Testis (tissue), 3 donors: ENCODE results near the gene MBP. TPM values are rescaled to one million over a fixed set of nuclear protein-coding genes. Genes with fewer than 3 reads are reported as not detected.

Source experiments
- DNase-seq: peaks from one replicate; pipeline ENCODE4 v3.0.0-alpha.2; 2019
- H3K27ac ChIP-seq, 2 donors: fragments of 200-600 bp; sonication (generic); one replicate each; pipeline ENCODE4 v1.5.1; 2019
- H3K27me3 ChIP-seq: fragments of 200-600 bp; sonication (generic); one replicate; pipeline ENCODE4 v1.5.1; 2019
- H3K36me3 ChIP-seq: fragments of 200-600 bp; sonication (generic); one replicate; pipeline ENCODE4 v1.5.1; 2017; ENCODE audit warnings: low read depth; ENCODE audit errors: missing control alignments
- H3K4me1 ChIP-seq: fragments of 200-600 bp; sonication (generic); one replicate; pipeline ENCODE4 v1.5.1; 2019
- H3K4me3 ChIP-seq, 2 donors: fragments of 200-600 bp; sonication (generic); one replicate each; pipeline ENCODE4 v1.5.1; 2017 to 2019
- H3K9me3 ChIP-seq: fragments of 200-600 bp; sonication (generic); one replicate; pipeline ENCODE4 v1.5.1; 2017
- CTCF ChIP-seq, 3 experiments: fragments of 450-650 bp in 2 of 3; fragments of 200-600 bp in 1 of 3; sonication (generic) in 1 of 3; IDR thresholded peaks; one replicate each; pipeline ENCODE4 v1.5.1; 2016 to 2019; ENCODE audit warnings: antibody characterized with exemption in 3 of 3, mild to moderate bottlenecking in 2 of 3, moderate library complexity in 1 of 3
- POLR2A ChIP-seq: fragments of 450-650 bp; IDR thresholded peaks from one replicate; pipeline ENCODE4 v1.6.1; 2017; ENCODE audit warnings: antibody characterized with exemption, mild to moderate bottlenecking, moderate library complexity
- WGBS, 2 donors: methylation state at CpG; one replicate each; pipeline ENCODE4 v1.1.5; 2018; 5-methylcytosine and 5-hydroxymethylcytosine counted together
- intact Hi-C: fragments of 100-400 bp; cut with DNase I; formaldehyde crosslinking; loops from one replicate; pipeline ENCODE4 v1.15.1; 2023; ENCODE audit warnings: low total_unique reads
- polyA plus RNA-seq: library from polyadenylated mRNA; stranded (reverse); fragments of 350-450 nt; fragmentation: Illumina TruSeq; extraction: RNeasy Lipid Tissue Mini Kit (QIAGEN cat#74804); gene quantifications from one replicate; pipeline ENCODE4 v1.2.3, GENCODE V29; 2014; ENCODE audit warnings: low read depth, low replicate concordance; ENCODE audit not compliant: insufficient read depth
- total RNA-seq, 2 donors: library from RNA; depleted of rRNA; stranded (reverse); fragments of >200 nt; gene quantifications; one replicate each; pipeline ENCODE4 v1.2.3, GENCODE V29; 2016

MBP gene
- total and polyA plus RNA-seq, 3 donors from 2014 or later, result 15.4 to 20.3 (median 16.7) TPM

- Histone ChIP-seq H3K36me3 (no peaks in the 10 kb centered on the region), H3K27me3 (no peaks in the 10 kb centered on the region), H3K27ac (no peak overlapping the region), H3K4me1 (no peaks in the 10 kb centered on the region), H3K9me3 (no peaks in the 10 kb centered on the region), H3K4me3 (no peak overlapping the region)
- intact Hi-C loops, result loop anchor here (10.0 kb wide), 1 partner anchor 185 kb away; no protein-coding TSS in a partner anchor
- no peak for DNase-seq
- TF ChIP-seq POLR2A (no peak), CTCF (IDR thresholded peaks at IDR 0.05) (no peak)
- WGBS, 2 donors, result 67 to 86% methylated on average over 28 of the region's 28 CpGs
These were observed 142.9 kb downstream of the MBP start for GRCh38 chr18:76989647-76990190.

DNA sequence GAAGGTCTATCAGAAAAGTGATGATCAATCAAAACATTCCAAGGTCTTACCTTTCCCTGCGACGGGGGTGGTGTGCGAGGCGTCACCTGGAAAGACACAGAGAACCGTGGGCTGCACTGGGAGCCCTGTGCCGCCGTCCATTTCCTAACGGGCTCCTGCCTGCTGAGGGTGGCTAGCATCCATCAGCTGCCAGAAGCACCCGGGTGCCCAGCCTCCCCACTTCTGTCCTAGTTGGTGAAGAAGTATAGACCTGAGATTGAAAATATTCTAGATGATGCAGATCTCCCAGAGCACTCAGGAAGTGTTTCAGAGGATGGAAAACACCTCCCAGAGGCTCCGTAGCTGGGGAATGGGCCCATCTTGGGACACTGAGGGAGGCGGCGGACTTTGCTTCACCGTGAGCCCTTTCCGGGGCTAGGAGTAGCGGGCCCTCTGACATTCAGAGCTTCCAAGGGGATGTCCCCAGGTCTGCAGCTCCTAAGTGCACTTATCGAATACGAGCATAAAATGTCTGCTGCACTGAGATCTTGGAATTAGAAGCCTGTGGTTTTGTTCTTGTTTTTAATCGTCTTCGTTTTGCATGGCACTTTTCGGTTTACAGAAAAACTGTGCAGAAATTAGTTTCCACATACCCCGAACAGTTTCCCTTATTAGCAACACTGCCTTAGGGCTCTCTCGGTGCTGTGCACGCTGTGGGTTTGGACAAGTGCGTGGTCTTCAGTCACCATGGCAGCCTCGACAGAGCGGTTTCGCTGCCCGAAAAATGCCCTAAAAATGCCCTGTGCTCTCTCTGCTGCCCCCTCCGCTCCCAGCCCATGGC is 143.5 kb downstream of the MBP start:
- DNase-seq, result no peak
- H3K4me3 ChIP-seq, result no peak overlapping the region
- H3K27me3 ChIP-seq, result no peaks in the 10 kb centered on the region
- no peak overlapping the region for H3K27ac ChIP-seq
- no peaks in the 10 kb centered on the region for H3K9me3 ChIP-seq
- intact Hi-C loops, result loop anchor here (10.0 kb wide), 1 partner anchor 184 kb away; no protein-coding TSS in a partner anchor
- H3K4me1 ChIP-seq, result no peaks in the 10 kb centered on the region
- TF ChIP-seq POLR2A (no peak), CTCF (IDR thresholded peaks at IDR 0.05) (no peak)
- 75 to 77% methylated on average over 27 to 29 of the region's 29 CpGs for WGBS, 2 donors
- H3K36me3 ChIP-seq, result no peaks in the 10 kb centered on the region

GRCh38 chr18:76988031-76988826 is 144.4 kb downstream of the MBP start:
- Histone ChIP-seq H3K36me3 (no peaks in the 10 kb centered on the region), H3K9me3 (no peaks in the 10 kb centered on the region), H3K4me1 (no peaks in the 10 kb centered on the region), H3K27ac (no peak overlapping the region), H3K4me3 (no peak overlapping the region), H3K27me3 (no peaks in the 10 kb centered on the region)
- intact Hi-C loops, result loop anchor here (10.0 kb wide), 1 partner anchor 183 kb away; no protein-coding TSS in a partner anchor
- no peak for DNase-seq
- TF ChIP-seq CTCF (IDR thresholded peaks at IDR 0.05), result no peak
- no peak for TF ChIP-seq POLR2A
- 66 to 83% methylated on average over 26 to 27 of the region's 27 CpGs for WGBS, 2 donors

DNA sequence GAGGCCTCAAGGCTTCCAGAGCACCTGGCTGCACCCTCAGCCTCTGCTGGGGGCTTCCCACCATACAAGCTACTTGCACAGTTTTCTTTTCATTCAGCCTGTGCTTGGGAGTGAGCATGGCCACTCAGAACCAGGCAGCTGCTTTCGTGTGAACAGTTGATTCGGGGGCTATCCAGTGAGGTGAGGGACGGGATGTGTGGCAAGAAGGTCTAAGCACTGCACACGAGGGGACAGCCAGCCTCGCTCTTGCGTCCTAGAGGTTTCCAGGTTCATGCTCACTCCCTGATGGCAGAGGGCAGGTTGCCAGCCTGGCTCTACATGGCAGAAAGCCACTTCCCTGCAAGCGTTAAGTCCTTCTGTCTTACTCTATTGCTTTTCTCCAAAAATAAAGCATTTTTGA is 146.2 kb downstream of the MBP start:
- DNase-seq, result no peak
- Histone ChIP-seq H3K4me1 (no peaks in the 10 kb centered on the region), H3K4me3 (no peak overlapping the region), H3K27me3 (no peaks in the 10 kb centered on the region), H3K36me3 (no peaks in the 10 kb centered on the region), H3K9me3 (no peaks in the 10 kb centered on the region), H3K27ac (no peak overlapping the region)
- WGBS, 2 donors, result 72 to 95% methylated on average over 6 to 7 of the region's 7 CpGs
- intact Hi-C loops, result loop anchor here (10.0 kb wide), 1 partner anchor 182 kb away; no protein-coding TSS in a partner anchor
- TF ChIP-seq POLR2A (no peak), CTCF (IDR thresholded peaks at IDR 0.05) (no peak)
